NK-92 (cell line): ENCODE measurements around the gene TSBP1.
A peak's percentile ranks its signal among the peaks of the same experiment; 100 is the strongest.

Experiments
- DNase-seq: peaks from one replicate; lab custom pipeline; 2025; ENCODE audit not compliant: unreplicated experiment; lab: John Stamatoyannopoulos, UW

The TSBP1 gene, protein sequence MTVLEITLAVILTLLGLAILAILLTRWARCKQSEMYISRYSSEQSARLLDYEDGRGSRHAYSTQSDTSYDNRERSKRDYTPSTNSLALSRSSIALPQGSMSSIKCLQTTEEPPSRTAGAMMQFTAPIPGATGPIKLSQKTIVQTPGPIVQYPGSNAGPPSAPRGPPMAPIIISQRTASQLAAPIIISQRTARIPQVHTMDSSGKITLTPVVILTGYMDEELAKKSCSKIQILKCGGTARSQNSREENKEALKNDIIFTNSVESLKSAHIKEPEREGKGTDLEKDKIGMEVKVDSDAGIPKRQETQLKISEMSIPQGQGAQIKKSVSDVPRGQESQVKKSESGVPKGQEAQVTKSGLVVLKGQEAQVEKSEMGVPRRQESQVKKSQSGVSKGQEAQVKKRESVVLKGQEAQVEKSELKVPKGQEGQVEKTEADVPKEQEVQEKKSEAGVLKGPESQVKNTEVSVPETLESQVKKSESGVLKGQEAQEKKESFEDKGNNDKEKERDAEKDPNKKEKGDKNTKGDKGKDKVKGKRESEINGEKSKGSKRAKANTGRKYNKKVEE

DNA sequence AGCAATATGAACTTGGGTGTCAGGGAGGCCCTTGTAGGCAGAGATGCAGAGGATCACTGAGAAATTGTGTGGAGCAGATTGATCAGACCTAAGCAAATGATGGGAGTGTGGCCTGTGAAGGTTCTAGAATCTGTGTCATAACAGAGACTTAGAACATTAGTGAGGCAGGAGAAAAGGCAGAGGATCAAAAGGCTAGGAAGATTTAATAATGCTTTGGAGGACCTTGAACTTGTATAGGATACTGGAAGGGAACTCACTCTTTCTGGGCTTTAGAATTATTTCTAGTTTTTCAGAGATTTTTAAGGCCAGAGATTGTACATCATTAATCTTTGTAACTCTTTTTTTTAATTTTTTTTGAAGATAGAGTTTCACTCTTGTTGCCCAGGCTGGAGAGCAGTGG is at the start of gene TSBP1:
TSS of gene TSBP1 (minus strand) at position 101 of the 400 bp plus-strand sequence. CDS start 197 bp downstream, outside the sequence.
- DNase-seq = no peak

DNA sequence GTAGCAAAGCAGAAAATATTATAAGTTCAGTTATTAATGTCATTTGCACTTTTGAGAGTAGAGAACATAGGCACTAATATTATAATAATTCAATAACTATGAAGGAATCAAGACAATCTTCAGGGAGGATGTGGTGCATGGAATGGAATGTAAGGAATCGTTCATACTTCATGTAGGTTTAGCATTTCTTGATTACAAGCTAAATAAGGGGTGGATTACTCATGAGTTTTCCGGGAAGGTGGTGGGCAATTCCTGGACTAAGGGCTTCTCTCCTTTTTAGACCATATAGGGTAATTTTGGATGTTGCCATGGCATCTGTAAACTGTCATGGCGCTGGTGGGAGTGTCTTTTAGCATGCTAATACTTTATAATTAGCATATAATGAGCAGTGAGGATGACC is 44.3 kb upstream of the TSBP1 start:
- no peak for DNase-seq

GRCh38 chr6:32415521-32416019 is 43.9 kb upstream of the TSBP1 start:
- peak; percentile 30 for DNase-seq

GRCh38 chr6:32413427-32414047 is 41.8 kb upstream of the TSBP1 start:
- DNase-seq = no peak

- DNase-seq = no peak
Observed at GRCh38 chr6:32411566-32412327, 40.0 kb upstream of the TSBP1 start.

DNA sequence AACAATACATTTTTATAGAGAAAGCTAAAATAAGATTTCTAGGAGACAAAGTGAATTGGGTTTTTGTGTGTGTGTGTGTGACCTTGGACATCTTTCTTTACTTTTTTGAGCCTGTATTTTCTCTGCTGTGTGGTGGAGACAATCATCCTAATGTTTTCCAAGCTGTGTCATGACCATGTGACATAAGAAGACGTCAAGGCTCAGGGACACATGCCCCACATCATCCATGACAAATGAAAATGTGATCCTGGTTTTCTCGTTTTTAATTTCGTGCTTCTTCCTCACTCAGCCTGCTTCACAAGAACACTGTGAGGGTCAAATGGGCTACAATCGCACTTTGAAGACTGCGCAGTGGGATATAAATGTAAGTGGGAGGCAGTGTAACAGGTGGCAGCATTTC is 39.2 kb upstream of the TSBP1 start:
- no peak for DNase-seq

GRCh38 chr6:32406857-32407256 is 35.2 kb upstream of the TSBP1 start, which contains the start of gene BTNL2:
TSS of gene BTNL2 (minus strand) at chr6:32407181. CDS start at chr6:32407123, 58 bp downstream.
- DNase-seq = no peak

GRCh38 chr6:32406197-32406596 is 34.5 kb upstream of the TSBP1 start:
- DNase-seq = no peak

GRCh38 chr6:32405656-32406055 is 34.0 kb upstream of the TSBP1 start:
- no peak for DNase-seq

DNA sequence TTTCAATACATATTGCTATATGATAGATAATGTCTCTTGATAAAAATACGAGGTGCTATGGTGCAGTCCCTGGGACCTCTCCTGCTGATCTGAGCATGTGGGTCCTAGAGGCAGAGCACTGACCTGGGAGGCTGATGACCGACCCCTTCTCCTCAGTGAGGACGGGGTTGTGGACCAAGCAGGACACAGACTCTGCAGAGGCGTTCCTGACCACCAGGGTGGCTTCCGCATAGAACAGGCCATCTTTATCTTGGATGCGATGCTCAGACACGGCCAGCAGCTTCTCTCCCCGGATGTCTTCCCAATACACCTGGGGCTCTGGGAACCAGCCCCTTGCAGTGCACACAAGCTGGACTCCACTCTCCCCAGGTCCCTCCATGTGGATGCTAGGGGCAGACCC is 31.1 kb upstream of the TSBP1 start:
- no peak for DNase-seq

DNA sequence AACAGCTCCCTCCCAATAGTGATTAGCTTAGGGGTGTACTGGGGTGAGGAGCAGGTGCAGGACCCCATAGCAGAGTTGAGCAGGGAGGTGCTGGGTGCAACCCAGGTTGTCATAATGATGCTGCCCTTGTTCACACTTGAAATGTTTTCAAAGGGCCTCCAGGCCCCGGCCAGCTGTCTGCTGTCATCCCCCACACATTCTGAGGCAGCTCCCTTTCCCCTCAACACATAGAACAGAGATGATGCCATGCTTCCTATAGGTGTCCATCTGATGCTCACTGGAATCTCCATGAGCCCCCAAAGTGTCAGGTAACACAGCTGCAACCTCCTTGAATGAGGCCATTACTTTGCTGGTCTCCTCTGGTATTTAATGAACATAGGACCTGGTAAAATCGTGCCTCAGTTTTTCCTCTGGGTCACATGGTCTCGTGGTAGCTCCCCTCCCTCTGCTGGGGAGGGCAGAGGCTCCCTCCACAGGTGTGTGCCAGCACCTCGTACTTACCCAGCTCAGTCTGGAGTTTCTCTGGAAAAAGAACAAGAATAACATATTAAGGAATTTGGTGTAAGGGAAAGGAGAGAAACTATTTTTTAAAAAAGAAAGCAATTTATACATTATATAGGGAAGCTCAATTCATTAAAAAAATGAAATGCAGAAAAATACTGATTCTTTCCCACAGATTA is 29.7 kb upstream of the TSBP1 start:
- DNase-seq = no peak

GRCh38 chr6:32397252-32397920 is 25.7 kb upstream of the TSBP1 start:
- no peak for DNase-seq

- no peak for DNase-seq
Observed at GRCh38 chr6:32396028-32396427, 24.3 kb upstream of the TSBP1 start.

- no peak for DNase-seq
Observed at GRCh38 chr6:32393665-32394420, 22.1 kb upstream of the TSBP1 start.

DNA sequence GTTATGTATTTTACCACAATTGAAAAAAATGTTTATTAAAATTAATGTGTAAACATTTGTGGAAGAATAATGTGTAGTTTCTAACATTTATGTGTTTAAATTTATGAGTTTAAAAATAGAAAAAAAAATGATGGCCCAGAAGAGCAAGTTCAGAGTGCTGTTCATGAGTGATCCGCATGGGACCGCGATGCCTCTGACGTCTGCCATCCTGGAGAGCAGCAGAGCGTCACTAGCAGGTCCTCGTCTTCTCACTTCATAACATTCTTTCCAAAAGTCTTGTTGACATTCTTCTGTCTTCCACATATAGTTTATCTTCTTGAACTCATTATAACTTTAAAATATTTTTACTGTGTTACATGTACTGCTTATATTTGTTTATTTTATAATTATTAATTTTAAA is 19.8 kb upstream of the TSBP1 start:
- DNase-seq = no peak

- DNase-seq = no peak
Observed at GRCh38 chr6:32387589-32388340, 16.1 kb upstream of the TSBP1 start.

GRCh38 chr6:32386040-32386439 is 14.3 kb upstream of the TSBP1 start:
- DNase-seq = no peak

DNA sequence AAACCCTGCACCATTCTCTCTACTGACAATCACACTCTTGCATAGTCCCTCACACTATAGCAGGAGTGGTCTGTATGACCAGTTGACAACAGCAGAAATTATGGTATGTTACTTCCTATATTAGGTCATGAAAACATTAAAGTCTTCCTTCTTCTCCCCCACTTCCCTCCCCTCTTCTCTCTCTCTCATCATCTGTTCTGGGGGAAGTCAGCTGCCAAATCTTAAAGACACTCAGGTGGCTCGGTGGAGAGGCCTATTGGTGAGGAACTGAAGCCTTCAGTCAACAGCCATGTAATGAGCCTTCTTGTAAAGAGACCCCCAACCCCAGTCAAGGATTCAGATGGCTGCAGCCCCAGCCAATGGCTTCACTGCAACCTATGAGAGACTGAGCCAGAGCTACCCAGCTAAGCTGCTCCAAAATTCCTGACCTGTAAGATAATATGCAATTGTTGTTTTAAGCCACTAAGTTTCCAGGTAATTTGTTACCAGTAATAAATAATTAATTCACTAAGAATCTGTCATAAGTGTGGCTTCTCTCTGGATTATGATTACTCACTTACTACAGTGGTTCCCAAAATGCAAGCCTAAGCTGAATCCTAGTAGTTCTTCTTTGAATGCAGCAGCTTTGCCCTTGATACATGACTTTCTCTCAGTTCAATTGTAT is 11.2 kb upstream of the TSBP1 start:
- no peak for DNase-seq
